ENCODE results near the gene ZMIZ1. TPM values are rescaled to one million over a fixed set of nuclear protein-coding genes. Genes with fewer than 3 reads are reported as not detected.

The ZMIZ1 gene
- total RNA-seq: 13.3 and 20.0 TPM in 2 replicates

GRCh38 chr10:79068562-79069324 is at the start of gene ZMIZ1:
TSS of gene ZMIZ1 (plus strand) at chr10:79068966. CDS start at chr10:79201633, 132,667 bp downstream.

GRCh38 chr10:79347226-79347893 is 278.6 kb downstream of the ZMIZ1 start, which contains the start of gene PPIF:
TSS of gene PPIF (plus strand) at chr10:79347469. CDS start at chr10:79347549, 80 bp downstream.

